GM12875 (cell line): Measurements from ENCODE around the gene MIOX.

Experiments used
- H3K4me3 ChIP-seq: one replicate; pipeline ENCODE4 v1.5.1; 2011; ENCODE audit warnings: low read depth, low read length, control low read depth
- CTCF ChIP-seq: IDR thresholded peaks from 2 replicates; pipeline ENCODE4 v1.5.1; 2011; ENCODE audit warnings: low read depth, mild to moderate bottlenecking, control low read depth, inconsistent platforms, low read length, moderate library complexity, borderline replicate concordance; ENCODE audit not compliant: insufficient read depth

Gene MIOX

DNA sequence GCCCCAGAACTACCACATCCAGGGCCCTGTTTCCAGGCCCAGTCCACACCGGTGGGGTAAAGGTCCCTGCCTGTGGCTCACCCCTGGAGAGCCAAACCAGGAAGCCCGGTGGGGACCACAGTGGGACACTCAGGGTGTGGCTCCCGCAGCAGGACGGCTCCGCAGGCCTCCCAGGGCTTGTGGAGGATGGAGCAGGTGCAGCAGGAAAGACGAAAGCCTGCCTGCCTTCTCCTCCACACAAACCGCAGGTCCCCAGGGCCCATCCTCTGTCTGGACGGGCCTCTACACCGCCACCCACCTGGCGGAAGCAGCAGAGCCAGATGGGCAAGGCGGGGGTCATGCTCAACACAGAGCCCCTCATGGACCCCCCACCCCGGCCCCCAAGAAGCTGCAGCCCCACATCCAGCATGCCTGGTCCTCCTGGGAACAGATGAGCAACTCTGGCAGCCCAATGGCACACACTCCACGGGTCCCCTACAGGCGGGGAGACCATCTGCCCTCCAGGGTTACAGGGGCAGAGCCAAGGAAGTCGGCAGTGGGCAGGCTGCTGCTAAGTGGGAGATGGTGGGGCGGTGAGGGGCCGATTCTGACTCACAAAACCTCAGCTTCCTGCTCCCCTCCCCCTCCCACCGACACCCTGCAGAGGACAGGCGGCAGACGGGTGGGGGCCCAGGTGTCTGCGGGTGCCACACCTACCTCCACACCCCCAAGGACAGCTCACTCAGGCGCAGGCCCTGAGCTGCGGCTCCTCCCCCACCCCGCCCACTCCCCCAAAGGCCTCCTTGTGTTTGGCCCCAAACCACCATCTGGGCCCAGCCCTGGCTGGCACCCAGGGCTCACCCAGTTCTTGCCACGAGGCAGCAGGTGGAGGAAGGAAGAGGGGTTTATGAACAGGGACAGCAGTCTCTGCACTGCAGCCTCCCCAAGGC lies 17.0 kb upstream of the MIOX start:
- H3K4me3 ChIP-seq: no peak overlapping the region
- peak; percentile 24; the same call in 1 of the 2 replicates for TF ChIP-seq CTCF

GRCh38 chr22:50470491-50470890 lies 16.2 kb upstream of the MIOX start:
- no peak for TF ChIP-seq CTCF
- H3K4me3 ChIP-seq: no peak overlapping the region

GRCh38 chr22:50471197-50471847 lies 15.3 kb upstream of the MIOX start:
- H3K4me3 ChIP-seq: no peak overlapping the region
- TF ChIP-seq CTCF: no peak

DNA sequence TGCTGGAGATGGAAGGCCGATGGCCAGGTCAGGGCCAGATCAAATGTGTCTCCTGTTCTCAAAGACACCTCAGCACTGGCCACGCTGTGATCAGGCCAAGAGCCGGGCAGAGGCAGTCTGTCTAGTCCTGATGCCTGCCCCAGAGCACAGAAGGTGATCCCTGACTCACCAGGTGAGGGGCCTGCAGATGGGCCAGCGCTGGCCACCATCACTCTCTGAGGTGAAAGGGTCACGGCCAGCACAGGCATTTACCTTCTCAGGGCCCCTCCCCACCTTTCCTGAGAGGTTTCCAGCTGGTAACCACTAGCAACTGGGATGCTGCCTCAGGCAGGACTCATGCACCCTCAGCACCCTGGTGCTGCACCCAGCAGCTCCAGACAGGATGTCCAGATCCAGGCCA lies 14.7 kb upstream of the MIOX start:
- TF ChIP-seq CTCF: no peak
- H3K4me3 ChIP-seq: no peak overlapping the region

GRCh38 chr22:50473088-50473487 lies 13.6 kb upstream of the MIOX start:
- TF ChIP-seq CTCF: peak; percentile 72
- peak overlapping the region; percentile 74 for H3K4me3 ChIP-seq

- H3K4me3 ChIP-seq: peak overlapping the region; percentile 74
- TF ChIP-seq CTCF: no peak
Measured at GRCh38 chr22:50473855-50474671, 12.6 kb upstream of the MIOX start.
